ENCODE measurements around the gene SRPK2. TPM values are rescaled to one million over a fixed set of nuclear protein-coding genes. Genes with fewer than 3 reads are reported as not detected.

SRPK2 gene
- total RNA-seq, 4 donors from 2014 or later = 61.7 to 89.1 (median 78.4) TPM

DNA sequence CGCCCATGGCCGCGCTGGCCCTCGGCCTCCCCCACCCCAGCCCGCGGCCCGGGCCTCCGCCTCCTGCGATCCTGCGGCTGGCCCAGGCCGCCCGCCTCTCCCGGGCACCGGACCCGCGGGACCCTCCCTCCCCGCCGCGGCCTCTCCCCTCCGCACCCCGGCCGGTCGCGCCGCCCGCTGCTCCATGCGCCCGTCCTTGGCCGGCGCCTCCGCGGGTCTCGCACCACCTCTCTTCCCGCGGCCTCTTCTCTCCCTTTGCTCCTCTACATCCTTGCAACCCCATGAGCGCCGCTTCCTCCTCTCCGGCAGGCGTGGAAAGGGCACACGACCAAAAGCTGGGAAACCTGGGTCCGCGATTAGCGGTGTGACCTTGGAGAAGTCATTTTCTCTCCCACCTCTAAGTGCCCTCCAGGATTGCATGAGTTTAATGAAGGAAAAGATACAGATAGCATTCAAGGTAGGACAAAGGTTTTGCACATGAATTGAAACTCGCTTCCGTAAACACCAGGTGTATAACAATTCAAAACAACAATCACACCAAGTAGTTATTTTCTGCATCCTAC, 448 bp upstream of the SRPK2 start:
- Histone ChIP-seq H3K9me3 (no peaks in the 10 kb centered on the region), H3K27ac (peak overlapping the region; percentile 62), H3K36me3 (no peaks in the 10 kb centered on the region), H3K4me1 (peaks cover 7% of the 10 kb centered on the region), H3K27me3 (no peaks in the 10 kb centered on the region), H3K4me3 (peak overlapping the region; percentile 94)
- DNase-seq (ENCODE audit: low spot score in 2 of 2) = peak in 1 of 2 donors; percentile 69
- TF ChIP-seq, protein P1, sequence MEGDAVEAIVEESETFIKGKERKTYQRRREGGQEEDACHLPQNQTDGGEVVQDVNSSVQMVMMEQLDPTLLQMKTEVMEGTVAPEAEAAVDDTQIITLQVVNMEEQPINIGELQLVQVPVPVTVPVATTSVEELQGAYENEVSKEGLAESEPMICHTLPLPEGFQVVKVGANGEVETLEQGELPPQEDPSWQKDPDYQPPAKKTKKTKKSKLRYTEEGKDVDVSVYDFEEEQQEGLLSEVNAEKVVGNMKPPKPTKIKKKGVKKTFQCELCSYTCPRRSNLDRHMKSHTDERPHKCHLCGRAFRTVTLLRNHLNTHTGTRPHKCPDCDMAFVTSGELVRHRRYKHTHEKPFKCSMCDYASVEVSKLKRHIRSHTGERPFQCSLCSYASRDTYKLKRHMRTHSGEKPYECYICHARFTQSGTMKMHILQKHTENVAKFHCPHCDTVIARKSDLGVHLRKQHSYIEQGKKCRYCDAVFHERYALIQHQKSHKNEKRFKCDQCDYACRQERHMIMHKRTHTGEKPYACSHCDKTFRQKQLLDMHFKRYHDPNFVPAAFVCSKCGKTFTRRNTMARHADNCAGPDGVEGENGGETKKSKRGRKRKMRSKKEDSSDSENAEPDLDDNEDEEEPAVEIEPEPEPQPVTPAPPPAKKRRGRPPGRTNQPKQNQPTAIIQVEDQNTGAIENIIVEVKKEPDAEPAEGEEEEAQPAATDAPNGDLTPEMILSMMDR (IDR thresholded peaks at IDR 0.05) = no peak
- WGBS = 5% methylated on average over 39 of the region's 45 CpGs

DNA sequence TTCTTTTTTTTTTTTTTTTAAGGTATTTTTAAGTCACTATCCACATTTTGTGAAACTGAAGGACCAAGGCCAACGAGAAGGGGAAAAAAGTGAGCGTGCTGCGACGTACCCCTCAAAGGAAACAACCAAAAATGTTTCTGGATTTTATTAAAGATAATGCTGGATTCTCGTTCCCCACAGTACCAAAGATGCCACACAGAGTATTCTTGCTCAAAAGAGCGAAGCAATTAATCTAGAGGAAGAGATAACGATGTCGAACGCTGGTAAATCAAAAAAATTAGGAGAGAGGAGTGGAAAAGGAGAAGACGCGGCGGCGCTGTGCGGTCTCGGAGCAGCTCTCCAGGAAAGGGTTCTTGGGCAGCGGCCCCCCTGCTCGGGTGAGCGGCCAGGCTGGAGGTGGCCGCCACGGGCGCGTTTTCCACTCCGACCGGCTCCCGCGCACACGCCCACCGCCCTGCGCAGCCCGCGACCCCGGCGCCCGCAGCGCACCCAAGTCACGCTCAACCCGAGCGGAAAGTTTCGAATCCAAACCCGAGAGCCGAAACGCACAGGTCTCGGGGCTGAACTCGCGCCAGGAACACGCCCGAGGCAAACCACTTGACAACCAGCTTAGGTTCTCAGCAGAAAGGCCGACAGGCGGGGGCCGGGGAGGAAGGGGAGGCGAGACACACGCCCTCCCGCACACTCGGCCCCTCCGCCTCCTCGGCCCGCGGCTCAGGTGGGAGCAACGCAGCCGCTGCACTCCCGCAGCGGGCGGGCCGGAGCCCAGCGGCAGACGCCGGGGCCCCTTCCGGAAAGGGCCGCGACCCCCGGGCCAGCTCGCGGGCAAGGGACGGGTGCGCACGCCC, 989 bp downstream of the SRPK2 start:
- TF ChIP-seq EP300 (IDR thresholded peaks at IDR 0.05) = no peak
- Histone ChIP-seq H3K4me3 (peak overlapping the region; percentile 94), H3K4me1 (peaks cover 7% of the 10 kb centered on the region), H3K9me3 (no peaks in the 10 kb centered on the region), H3K36me3 (no peaks in the 10 kb centered on the region), H3K27me3 (no peaks in the 10 kb centered on the region), H3K27ac (peak overlapping the region; percentile 78)
- DNase-seq (ENCODE audit: low spot score in 2 of 2) = peak; percentile 73 to 86
- 3% methylated on average over 45 of the region's 76 CpGs for WGBS

DNA sequence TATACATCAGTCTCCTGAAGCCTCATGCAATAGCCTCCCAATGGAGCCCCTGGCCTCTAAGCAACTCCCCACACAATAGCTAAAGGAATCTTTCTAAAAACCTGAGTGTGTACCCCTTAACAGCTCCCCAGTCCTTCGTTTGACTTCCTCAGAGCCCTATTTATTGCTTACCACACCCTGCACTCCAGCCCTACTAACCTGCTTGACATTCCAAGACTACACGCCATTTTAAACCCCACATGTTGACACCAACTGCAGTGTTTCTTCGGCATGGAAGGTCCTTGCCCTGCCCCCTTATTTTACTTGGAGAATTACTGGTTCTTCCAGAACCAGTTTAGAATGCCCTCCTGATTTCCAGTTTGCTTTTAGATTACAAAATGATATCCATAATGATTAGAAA, 10.8 kb downstream of the SRPK2 start:
- no peak overlapping the region for H3K4me3 ChIP-seq
- no peaks in the 10 kb centered on the region for H3K4me1 ChIP-seq
- no peaks in the 10 kb centered on the region for H3K27me3 ChIP-seq
- H3K27ac ChIP-seq = no peak overlapping the region
- H3K36me3 ChIP-seq = no peaks in the 10 kb centered on the region
- TF ChIP-seq, protein P1 (IDR thresholded peaks at IDR 0.05) = no peak
- TF ChIP-seq EP300 (IDR thresholded peaks at IDR 0.05) (no peak), POLR2AphosphoS5 (IDR thresholded peaks at IDR 0.05) (no peak), POLR2A (IDR thresholded peaks at IDR 0.05) (no peak)
- no peaks in the 10 kb centered on the region for H3K9me3 ChIP-seq
- WGBS = 87% methylated on average over 3 of the region's 3 CpGs
- DNase-seq (ENCODE audit: low spot score in 2 of 2) = no peak

DNA sequence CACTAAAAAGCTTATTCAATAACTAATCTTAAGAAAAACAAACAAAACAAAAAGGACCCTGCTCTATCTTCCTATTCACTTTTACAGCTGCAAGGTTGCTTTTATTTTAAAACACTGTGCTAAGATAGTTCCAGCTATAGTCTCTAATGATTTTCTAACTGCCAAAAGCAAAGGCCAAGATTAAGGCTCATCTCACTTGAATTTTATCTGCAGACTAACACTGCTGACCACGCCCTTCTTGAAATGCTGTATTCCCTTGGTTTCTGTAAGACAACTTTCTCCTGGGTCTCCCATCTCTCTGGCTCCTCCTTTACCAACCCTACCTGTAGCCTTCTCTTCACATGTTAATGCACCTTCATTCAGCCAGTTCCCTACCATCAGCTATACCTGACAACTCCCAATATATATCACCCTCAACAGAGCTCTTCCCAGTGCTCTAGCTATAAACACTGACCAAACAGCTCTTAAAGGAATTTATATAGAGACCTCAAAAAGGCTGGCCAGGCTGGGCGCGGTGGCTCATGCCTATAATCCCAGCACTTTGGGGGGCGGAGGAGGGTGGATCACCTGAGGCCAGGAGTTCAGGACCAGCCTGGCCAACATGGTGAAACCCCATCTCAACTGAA, 11.7 kb downstream of the SRPK2 start:
- TF ChIP-seq POLR2A (IDR thresholded peaks at IDR 0.05) = no peak
- TF ChIP-seq EP300 (IDR thresholded peaks at IDR 0.05) = no peak
- TF ChIP-seq, protein P1 (IDR thresholded peaks at IDR 0.05) = no peak
- TF ChIP-seq POLR2AphosphoS5 (IDR thresholded peaks at IDR 0.05) = no peak
- 88% methylated on average over 4 of the region's 4 CpGs for WGBS
- H3K36me3 ChIP-seq = no peaks in the 10 kb centered on the region
- no peaks in the 10 kb centered on the region for H3K27me3 ChIP-seq
- H3K27ac ChIP-seq = no peak overlapping the region
- DNase-seq (ENCODE audit: low spot score in 2 of 2) = no peak
- no peaks in the 10 kb centered on the region for H3K9me3 ChIP-seq
- no peak overlapping the region for H3K4me3 ChIP-seq
- H3K4me1 ChIP-seq = no peaks in the 10 kb centered on the region

DNA sequence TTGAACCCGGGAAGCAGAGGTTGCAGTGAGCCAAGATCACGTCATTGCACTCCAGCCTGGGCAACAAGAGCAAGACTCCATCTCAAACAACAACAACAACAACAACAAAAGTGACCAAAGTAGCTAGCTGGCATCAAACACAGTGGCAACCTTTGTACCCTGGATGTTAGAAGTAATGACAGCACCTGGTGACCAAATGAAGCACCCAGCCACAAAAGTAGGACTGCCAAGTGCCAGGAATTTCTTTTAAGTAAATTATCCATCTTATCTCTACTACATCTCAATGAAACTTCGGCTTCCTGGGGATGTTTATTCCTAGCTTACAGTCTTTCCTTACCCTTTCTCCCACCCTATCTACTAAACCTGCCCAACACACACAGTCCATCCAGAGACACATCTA, 18.8 kb downstream of the SRPK2 start:
- Histone ChIP-seq H3K36me3 (no peaks in the 10 kb centered on the region), H3K4me1 (no peaks in the 10 kb centered on the region), H3K4me3 (no peak overlapping the region), H3K9me3 (no peaks in the 10 kb centered on the region), H3K27ac (no peak overlapping the region), H3K27me3 (no peaks in the 10 kb centered on the region)
- 75% methylated on average over 3 of the region's 3 CpGs for WGBS
- DNase-seq (ENCODE audit: low spot score in 2 of 2) = no peak
- TF ChIP-seq, protein P1 (IDR thresholded peaks at IDR 0.05) = no peak
- TF ChIP-seq POLR2A (IDR thresholded peaks at IDR 0.05) = no peak
- TF ChIP-seq POLR2AphosphoS5 (IDR thresholded peaks at IDR 0.05) = no peak
- no peak for TF ChIP-seq EP300 (IDR thresholded peaks at IDR 0.05)

Data from suprapubic skin (tissue), 4 donors.